OCI-LY3 (cell line): ENCODE data around the gene ALDH3B2.
"Not testable (repeated sequence)": the region's sequence is repeated elsewhere in the genome, so short reads cannot be mapped to it uniquely, and the experiment has no call there.

Experiments
- CTCF ChIP-seq: fragments of 200-600, 300-600 bp; sonication (generic); IDR thresholded peaks from 2 replicates; pipeline ENCODE4 v1.5.1; 2014; ENCODE audit warnings: antibody characterized with exemption, low read length, low read depth
- EZH2phosphoT487 ChIP-seq: fragments of 200-600 bp; shearing (Covaris generic); IDR thresholded peaks from 2 replicates; pipeline ENCODE4 v1.6.1; 2018; ENCODE audit warnings: antibody characterized with exemption, mixed run types, low read depth

DNA sequence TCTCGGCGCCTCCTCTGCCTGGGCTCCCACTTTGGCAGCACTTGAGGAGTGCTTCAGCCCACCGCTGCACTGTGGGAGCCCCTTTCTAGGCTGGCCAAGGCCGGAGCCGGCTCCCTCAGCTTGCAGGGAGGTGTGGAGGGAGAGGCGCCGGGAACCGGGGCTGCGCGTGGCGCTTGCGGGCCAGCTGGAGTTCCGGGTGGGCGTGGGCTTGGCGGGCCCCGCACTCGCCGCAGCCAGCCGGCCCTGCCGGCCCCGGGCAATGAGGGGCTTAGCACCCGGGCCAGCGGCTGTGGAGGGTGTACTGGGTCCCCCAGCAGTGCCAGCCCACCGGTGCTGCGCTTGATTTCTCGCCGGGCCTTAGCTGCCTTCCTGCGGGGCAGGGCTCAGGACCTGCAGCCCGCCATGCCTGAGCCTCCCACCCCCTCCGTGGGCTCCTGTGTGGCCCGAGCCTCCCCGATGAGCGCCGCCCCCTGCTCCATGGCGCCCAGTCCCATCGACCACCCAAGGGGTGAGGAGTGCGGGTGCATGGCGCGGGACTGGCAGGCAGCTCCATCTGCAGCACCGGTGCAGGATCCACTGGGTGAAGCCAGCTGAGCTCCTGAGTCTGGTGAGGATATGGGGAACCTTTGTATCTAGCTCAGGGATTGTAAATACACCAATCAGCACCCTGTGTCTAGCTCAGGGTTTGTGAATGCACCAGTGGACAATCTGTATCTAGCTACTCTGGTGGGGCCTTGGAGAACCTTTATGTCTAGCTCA, 55.3 kb downstream of the ALDH3B2 start:
- TF ChIP-seq CTCF, EZH2phosphoT487: not testable (repeated sequence)
